ENCODE measurements around the gene CHST12.

The CHST12 gene

DNA sequence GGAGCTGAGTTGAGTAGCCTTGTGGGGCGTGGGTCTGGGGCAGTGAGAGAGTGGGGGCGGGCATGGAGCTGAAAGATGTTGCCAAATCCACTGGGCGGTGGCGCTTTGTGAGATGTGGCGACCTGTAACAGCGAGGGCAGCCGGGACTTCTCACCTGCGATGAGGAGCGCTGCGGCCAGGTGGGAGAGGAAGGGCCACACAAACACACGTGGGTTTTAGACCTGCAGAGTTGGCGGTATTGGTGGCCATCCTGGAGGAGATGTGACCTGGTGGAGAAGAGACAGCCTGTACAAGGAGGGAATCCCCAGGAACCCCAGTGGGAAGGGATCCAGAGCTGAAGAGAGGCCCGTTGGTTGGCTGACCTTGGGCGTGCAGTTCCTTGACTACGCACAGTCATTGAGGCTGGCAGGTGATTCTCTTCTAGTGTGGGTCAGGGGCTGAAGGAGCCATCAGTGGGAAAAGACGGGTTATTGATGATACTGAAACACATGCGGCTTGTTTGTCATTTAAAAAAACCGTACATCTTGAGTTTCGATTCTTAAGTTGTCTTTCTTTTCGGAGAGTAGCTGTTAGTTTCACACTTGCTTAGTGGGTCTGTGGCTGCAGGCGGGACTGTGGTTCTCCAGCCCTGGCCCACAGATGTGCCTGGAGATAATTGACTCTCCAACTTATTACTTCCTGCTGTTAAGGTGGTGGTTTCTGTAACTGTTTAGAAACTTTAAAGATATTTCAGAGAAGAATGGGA, 2.4 kb downstream of the CHST12 start:
- TF ChIP-seq POLR2AphosphoS5 (IDR thresholded peaks at IDR 0.05; ENCODE audit: low read depth, low read length) (no peak), SIN3A (IDR thresholded peaks at IDR 0.05; ENCODE audit: borderline replicate concordance, insufficient read depth, low read length) (no peak), FOXP2 (optimal IDR thresholded peaks at IDR 0.05; ENCODE audit: borderline replicate concordance, extremely low read depth, extremely low read length, insufficient read depth) (no peak), TAF1 (IDR thresholded peaks at IDR 0.05; ENCODE audit: borderline replicate concordance, insufficient read depth, low read length) (no peak)
- TF ChIP-seq, protein P1, sequence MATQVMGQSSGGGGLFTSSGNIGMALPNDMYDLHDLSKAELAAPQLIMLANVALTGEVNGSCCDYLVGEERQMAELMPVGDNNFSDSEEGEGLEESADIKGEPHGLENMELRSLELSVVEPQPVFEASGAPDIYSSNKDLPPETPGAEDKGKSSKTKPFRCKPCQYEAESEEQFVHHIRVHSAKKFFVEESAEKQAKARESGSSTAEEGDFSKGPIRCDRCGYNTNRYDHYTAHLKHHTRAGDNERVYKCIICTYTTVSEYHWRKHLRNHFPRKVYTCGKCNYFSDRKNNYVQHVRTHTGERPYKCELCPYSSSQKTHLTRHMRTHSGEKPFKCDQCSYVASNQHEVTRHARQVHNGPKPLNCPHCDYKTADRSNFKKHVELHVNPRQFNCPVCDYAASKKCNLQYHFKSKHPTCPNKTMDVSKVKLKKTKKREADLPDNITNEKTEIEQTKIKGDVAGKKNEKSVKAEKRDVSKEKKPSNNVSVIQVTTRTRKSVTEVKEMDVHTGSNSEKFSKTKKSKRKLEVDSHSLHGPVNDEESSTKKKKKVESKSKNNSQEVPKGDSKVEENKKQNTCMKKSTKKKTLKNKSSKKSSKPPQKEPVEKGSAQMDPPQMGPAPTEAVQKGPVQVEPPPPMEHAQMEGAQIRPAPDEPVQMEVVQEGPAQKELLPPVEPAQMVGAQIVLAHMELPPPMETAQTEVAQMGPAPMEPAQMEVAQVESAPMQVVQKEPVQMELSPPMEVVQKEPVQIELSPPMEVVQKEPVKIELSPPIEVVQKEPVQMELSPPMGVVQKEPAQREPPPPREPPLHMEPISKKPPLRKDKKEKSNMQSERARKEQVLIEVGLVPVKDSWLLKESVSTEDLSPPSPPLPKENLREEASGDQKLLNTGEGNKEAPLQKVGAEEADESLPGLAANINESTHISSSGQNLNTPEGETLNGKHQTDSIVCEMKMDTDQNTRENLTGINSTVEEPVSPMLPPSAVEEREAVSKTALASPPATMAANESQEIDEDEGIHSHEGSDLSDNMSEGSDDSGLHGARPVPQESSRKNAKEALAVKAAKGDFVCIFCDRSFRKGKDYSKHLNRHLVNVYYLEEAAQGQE (IDR thresholded peaks at IDR 0.05; ENCODE audit: insufficient read depth in 1 of 2, low read depth in 2 of 2, low read length in 2 of 2), result no peak

DNA sequence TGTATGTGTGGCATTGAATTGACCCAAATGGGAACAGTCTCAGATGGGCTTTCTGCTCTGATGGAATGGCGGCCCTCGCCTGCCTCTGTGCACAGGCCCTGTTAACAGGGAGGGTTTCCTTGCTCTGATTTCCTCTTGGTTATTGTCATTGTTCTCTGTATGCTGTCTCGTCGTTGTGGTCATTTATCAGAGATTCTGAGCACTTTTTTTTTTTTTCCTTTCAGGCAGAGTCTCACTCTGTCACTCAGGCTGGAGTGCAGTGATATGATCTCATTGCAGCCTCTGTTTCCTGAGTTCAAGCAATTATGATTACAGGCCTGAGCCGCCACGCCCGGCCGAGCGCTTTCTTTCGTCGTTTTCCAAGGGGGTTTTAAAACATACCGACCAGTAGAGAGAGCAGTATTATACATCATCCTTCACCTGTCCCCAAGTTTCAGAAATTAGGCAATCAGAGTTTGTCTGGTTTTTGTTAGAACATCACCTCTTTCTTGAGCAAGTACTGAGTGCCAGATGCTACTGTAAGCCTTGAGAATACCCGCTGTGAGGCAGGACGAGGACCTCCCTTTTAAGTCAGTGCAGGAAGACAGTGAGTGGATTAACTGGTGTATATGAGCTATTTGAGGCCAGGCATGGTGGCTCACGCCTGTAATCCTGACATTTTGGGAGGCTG, 6.5 kb downstream of the CHST12 start:
- TF ChIP-seq POLR2AphosphoS5 (IDR thresholded peaks at IDR 0.05; ENCODE audit: low read depth, low read length) (no peak), SIN3A (IDR thresholded peaks at IDR 0.05; ENCODE audit: borderline replicate concordance, insufficient read depth, low read length) (no peak), TAF1 (IDR thresholded peaks at IDR 0.05; ENCODE audit: borderline replicate concordance, insufficient read depth, low read length) (no peak), FOXP2 (optimal IDR thresholded peaks at IDR 0.05; ENCODE audit: borderline replicate concordance, extremely low read depth, extremely low read length, insufficient read depth) (no peak)
- TF ChIP-seq, protein P1 (IDR thresholded peaks at IDR 0.05; ENCODE audit: insufficient read depth in 1 of 2, low read depth in 2 of 2, low read length in 2 of 2), result no peak

DNA sequence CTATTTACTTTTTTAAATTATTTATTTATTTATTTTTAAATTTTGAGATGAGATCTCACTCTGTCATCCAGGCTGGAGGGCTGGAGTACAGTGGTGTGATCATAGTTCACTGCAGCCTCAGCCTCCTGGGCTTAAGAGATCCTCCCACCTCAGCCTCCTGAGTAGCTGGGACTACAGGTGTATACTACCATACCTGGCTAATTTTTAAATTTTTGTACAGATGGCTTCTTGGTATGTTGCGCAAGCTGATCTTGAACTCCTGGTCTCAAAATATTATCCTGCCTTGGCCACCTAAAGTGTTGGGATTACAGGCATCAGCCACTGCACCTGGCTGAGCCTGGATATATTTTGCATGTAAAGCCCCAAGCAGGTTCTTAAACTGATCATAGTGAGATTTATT, 7.6 kb downstream of the CHST12 start:
- TF ChIP-seq POLR2AphosphoS5 (IDR thresholded peaks at IDR 0.05; ENCODE audit: low read depth, low read length), result no peak
- TF ChIP-seq, protein P1 (IDR thresholded peaks at IDR 0.05; ENCODE audit: insufficient read depth in 1 of 2, low read depth in 2 of 2, low read length in 2 of 2), result no peak
- no peak for TF ChIP-seq TAF1 (IDR thresholded peaks at IDR 0.05; ENCODE audit: borderline replicate concordance, insufficient read depth, low read length)
- no peak for TF ChIP-seq FOXP2 (optimal IDR thresholded peaks at IDR 0.05; ENCODE audit: borderline replicate concordance, extremely low read depth, extremely low read length, insufficient read depth)
- no peak for TF ChIP-seq SIN3A (IDR thresholded peaks at IDR 0.05; ENCODE audit: borderline replicate concordance, insufficient read depth, low read length)

DNA sequence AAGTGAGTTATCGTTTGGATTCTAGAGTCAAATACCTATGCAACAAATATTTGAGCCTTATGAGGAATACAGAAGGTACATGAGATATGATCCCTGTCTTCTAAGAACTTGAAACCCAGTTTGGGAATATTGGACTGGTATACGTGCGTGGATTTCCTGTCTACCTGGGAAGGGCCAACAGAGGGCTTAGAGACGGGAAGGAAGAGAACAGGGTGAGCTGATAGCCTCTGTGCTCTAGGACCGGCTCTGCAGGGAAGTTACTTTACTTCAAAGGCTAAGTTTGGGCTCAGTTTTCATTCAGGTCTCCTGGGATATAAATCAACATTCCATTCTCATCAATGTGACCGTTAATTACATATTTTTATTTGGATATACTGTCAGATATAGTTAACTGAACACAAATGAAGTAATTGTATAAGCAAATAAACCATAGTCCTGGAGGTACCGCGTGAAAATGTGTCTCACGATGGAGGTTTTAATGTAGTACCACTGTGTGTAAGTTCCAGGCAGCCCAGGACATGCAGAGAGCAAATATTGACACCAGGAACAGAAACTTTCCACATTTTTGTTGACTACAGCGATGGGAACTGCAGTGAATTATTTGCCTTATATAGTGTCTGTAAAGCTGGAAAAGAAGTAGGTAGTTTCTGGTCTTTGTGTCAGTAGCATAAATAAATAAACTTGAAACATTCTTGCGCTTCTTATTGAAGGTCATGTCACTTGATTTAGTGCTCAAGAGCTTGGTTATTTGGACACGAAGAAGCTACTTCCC, 8.6 kb downstream of the CHST12 start:
- TF ChIP-seq, protein P1 (IDR thresholded peaks at IDR 0.05; ENCODE audit: insufficient read depth in 1 of 2, low read depth in 2 of 2, low read length in 2 of 2), result no peak
- TF ChIP-seq FOXP2 (optimal IDR thresholded peaks at IDR 0.05; ENCODE audit: borderline replicate concordance, extremely low read depth, extremely low read length, insufficient read depth) (no peak), TAF1 (IDR thresholded peaks at IDR 0.05; ENCODE audit: borderline replicate concordance, insufficient read depth, low read length) (no peak), POLR2AphosphoS5 (IDR thresholded peaks at IDR 0.05; ENCODE audit: low read depth, low read length) (no peak), SIN3A (IDR thresholded peaks at IDR 0.05; ENCODE audit: borderline replicate concordance, insufficient read depth, low read length) (no peak)

Data from PFSK-1 (cell line).